RPMI7951 (cell line): Measurements from ENCODE around the gene AGAP2. TPM values are rescaled to one million over a fixed set of nuclear protein-coding genes. Genes with fewer than 3 reads are reported as not detected.
"Not testable (repeated sequence)": the region's sequence is repeated elsewhere in the genome, so short reads cannot be mapped to it uniquely, and the experiment has no call there.

Experiments
- DNase-seq: peaks from one replicate; pipeline ENCODE4 v3.0.0-alpha.2; 2012; ENCODE audit warnings: low read depth
- total RNA-seq: library from RNA; depleted of rRNA; stranded (reverse); fragments of >200 nt; shearing (Covaris generic); gene quantifications from 2 replicates; pipeline ENCODE4 v1.2.3, GENCODE V29; 2014; rRNA removed

AGAP2 gene
- total RNA-seq = 0.20 and 0.72 TPM in 2 replicates

DNA sequence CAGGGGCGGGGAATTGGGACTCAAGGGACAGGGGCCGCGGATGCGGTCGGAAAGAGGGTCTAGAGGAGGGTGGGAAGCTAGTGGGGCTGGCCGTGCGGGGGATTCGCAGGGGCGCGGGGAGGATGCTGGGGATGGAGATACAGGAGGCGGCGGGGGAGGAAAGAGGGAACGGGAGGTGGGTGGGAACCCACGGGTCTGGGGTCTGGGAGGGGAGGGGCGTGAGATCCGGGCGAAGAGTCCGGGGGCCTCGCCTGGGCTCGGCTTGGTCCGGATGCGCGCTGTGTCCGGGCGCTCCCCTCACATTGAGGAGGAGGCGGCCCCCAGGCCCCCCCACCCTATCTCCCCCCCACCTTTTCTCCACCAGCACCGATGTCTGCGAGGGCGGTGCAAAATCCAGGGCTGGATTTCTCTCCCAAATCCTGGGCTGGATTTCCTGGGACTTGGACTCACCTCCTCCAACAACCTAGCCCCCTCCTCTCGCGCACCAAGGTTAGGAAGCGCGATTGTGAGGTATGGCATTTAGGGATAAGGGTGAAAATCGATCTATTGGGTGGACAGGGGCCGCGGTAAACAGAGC is at the start of gene AGAP2:
Gene AGAP2 (minus strand): TSS at position 82 of the 577 bp plus-strand sequence. CDS start 496 bp downstream, outside the sequence.
- peak; percentile 21 for DNase-seq

DNA sequence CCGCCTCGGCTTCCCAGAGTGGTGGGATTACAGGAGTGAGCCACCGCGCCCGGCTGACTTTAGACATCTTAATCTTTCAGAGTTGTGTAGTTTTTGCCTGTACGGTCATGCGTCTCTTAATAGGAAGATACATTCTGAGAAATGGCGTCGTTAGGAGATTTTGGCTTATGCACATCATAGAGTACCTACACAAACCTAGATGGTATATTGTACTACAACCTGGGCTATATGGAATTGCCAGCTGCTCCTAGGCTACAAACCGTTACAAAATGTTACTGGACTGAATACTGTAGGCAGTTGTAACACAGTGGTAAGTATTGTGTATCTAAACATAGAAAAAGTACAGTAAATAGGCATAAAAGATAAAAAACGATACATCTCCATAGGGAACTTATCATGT is 45.3 kb upstream of the AGAP2 start:
- no peak for DNase-seq

DNA sequence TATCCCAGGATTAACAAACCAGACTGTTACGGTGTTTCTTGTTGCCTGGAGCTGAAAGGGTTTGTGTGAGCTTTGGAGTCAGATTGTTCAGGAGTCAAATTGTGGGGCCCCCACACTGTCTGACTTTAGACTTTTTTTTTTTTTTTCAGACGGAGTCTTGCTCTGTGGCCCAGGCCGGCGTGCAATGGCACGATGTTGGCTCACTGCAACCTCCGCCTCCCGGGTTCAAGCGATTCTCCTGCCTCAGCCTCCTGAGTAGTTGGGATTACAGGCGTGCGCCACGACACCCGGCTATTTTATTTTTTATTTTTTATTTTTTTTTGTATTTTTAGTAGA is 44.9 kb upstream of the AGAP2 start:
- DNase-seq = no peak

DNA sequence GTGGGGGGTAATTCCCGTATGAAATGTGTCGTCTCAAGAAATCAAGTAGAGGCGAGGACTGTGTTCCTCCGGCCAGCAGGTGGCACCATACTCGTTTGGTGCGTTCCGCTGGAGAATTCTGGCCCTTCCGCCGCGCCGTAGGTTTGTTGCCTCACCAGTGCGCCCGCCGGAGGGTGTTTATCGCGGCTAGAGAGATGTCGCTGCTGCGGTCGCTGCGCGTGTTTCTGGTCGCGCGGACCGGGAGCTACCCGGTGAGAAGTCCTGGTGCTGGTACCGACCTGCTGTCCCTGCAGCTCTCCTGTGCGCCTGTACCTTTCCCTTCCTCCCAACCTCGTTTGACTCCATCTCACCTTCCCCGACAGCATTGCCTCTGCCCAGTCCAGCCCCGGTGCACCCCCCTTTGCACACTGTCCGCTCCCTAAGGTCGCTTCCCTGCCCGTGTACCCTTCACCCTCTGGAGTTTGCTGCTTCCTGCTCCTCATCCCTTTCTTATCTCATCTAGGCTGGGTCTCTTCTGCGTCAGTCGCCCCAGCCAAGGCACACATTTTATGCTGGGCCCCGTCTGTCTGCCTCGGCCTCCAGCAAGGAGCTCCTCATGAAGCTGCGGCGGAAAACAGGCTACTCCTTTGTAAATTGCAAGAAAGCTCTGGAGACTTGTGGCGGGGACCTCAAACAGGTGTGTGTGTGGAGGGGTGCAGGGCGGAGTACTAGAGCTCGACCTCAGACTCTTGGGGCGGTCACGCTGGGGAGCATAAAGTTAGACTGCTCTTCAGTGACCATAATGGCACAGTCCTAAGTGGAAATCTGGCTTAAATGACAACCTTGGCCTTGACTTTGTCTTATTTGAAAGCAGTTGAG is 44.3 kb upstream of the AGAP2 start, which contains the start of gene TSFM:
Gene TSFM (plus strand): TSS at position 180 of the 858 bp plus-strand sequence. CDS start 15 bp downstream, at position 195.
- DNase-seq = peak; percentile 92

DNA sequence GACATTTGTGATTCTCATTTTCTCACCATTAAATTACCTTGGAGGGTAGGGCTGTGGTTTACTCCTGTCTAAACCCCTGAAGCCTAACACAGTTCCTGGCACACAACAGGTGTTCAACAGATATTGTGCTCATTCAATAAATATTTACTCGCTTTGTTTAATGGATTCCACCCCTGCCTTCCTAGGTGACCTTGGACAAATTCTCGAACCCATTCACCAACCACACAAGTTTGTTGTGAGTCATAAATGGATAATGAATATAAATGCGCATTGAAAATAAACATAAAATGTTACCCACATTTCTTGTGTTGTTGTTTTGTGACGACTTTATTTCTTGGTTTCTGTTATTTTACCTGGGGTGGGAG is 43.7 kb upstream of the AGAP2 start:
- no peak for DNase-seq

DNA sequence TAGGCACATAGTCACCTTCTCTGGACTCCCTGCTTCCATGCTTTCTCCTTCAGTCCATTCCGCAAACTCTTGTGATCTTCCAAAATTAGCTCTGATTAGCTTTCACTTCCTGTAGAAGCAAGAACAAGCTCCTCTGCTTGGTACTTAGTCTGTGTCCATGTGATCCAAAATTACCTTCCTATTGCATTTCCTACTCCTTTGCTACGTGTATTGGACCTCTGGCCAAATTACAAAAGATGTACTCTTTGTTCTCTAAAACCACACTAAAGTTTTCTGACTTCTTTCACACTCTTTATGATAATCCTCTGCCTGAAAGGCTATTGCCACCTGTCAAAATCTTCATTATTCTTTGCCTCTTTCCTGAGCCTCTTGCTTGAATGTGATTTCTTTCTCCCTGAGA is 43.3 kb upstream of the AGAP2 start:
- no peak for DNase-seq

DNA sequence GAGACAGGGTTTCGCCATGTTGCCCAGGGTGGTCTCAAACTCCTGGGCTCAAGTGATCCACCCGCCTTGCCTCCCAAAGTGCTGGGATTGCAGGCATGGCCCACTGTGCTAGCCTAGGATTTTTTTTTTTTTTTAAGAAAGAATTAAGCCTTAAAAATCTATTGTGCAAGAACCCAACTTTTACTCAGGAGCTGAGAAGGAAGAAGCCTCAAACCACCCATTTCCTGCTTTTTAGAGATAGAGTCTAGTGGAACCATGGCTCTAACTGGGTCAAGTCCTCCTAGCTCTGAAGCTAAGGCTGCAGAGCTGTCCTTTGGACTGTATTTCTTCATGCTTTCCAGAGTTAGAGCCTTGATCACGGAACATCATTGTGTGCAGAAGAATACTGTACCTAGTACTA is 42.7 kb upstream of the AGAP2 start:
- no peak for DNase-seq

DNA sequence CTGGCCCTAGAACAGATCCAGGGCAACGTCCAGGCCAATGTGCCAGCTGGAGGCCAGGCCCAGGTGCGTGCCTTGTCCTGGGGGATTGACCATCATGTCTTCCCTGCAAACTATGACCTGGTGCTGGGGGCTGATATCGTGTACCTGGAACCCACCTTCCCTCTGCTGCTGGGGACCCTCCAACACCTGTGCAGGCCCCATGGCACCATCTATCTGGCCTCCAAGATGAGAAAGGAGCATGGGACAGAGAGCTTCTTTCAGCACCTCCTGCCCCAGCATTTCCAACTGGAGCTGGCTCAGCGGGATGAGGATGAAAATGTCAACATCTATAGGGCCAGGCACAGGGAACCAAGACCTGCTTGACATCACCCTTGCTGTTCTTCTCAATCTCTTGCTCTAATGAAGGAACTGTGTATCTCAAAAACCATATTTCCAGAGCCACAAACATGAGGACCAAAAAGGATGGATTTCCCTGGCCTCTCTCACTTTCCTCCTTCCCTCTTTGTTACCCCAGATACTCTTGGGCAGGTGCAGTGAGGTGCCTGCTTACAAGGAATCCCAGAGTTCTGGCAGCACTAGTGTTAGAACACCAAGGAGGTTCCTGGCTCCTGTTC is 41.8 kb upstream of the AGAP2 start:
- no peak for DNase-seq

DNA sequence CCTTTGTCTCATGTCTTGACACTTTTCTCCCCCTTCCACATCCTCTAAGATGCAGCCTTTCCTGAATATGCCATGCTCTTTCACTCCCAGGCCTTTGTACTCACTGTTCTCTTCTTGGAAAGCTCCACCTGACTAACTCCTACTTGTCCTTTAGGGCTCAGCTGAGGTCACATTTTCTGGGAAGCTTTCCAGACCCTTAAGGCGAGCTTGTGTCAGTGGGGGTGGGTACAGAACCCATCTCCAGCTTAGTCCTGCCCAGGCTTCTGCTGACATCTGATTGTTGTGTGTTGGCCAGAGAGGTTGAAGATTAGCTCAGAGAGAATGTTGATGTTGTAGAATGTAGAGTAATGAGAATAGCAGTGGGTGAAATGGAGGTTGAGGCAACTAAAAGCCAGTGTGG is 41.2 kb upstream of the AGAP2 start:
- DNase-seq = peak; percentile 19

DNA sequence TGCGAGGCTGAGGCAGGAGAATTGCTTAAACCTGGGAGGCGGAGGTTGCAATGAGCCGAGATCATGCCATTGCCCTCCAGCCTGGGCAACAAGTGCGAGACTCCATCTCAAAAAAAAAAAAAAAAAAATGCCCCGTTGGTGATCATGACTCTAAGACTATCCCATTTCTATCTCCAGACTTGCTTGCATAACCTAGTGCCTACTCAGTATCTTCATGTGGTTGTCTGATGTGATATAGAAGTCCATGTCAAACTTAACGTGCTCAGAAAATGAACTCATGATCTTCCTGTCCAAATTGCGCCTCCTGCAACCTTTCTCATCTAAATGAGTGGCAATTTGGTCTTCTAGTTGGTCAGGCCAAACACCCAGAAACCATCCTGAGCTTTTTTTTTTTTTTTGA is 39.4 kb upstream of the AGAP2 start:
- DNase-seq = no peak

DNA sequence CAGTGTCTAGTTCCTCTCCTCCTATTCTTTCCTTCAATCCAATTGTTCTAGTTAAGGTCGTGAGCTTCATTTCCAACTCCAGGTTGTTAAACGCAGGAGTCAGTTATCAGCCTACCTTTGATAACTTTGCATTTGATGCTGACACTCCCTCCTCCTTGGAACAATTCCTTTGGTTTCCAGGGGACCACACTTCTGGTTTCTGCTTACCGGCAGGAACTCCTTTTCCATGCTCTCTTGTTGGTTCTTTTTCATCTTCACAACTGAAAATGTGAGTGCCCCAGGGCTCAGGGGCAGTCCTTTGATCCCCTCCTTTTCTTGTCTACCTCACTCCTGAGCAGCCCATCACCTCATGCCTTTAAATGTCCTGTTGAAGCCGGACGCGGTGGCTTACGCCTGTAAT is 38.8 kb upstream of the AGAP2 start:
- DNase-seq = no peak

DNA sequence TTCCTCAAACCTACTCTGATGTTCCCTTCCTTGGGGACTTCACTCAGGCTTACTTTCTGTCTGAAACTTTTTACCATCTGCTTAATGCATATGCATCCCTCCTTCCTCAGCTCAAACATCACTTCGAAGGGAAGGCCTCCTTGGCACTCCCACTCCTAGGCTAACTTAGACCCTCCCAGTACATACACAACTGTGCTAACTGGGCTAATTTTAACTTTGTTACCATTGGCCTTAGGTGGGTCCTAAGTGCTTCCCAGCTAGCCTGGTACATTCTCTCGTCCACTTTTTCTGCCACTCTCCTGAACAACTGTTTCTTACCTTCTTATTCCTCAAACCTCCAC is 37.7 kb upstream of the AGAP2 start:
- no peak for DNase-seq

DNA sequence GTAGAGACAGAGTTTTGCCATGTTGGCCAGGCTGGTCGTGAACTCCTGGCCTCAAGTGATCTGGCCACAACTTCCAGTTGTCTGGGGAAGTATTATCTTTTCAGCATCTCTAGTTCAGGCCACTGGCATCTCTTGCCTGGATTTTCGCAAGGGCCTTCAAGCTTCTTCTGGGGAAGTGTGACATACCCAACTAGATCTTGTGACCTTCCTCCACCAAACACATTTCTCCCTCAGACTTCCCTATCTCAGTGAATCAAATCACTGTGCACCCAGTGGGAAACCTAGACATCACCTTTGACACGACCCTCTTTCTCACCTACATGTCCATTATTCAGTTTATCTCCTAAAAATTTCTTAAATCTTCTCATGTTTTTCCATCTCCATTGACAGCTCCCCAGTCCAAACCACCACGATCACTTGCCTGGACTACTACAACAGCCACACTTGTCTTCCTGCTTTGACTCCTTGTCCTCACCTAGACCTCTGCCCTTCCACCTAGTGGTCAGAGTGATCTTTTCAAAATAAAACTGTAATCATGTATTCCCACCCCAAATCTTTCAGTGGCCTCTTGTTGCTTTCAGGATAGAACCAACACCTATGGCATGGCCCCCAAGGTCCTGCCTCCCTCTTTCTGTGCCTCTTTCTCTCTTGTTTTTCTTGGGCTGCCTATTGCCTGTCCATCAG is 37.2 kb upstream of the AGAP2 start:
- DNase-seq = no peak

DNA sequence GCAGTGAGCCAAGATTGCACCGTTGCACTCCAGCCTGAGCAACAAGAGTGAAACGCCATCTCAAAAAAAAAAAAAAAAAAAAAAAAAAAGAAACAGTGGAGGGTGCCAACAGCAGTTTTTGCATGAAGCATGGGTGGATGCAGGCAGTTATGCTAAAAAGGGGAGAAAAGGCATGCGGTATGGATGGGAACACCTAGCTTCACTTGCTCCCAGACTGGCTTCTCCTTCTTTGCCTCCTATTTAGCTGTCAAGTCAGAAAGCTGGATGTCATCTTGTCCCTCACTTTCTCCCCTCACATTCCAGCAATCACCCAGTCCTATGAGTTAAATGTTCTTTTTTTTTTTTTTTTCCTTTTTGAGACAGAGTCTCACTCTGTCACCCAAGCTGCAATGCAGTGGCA is 36.5 kb upstream of the AGAP2 start:
- no peak for DNase-seq

DNA sequence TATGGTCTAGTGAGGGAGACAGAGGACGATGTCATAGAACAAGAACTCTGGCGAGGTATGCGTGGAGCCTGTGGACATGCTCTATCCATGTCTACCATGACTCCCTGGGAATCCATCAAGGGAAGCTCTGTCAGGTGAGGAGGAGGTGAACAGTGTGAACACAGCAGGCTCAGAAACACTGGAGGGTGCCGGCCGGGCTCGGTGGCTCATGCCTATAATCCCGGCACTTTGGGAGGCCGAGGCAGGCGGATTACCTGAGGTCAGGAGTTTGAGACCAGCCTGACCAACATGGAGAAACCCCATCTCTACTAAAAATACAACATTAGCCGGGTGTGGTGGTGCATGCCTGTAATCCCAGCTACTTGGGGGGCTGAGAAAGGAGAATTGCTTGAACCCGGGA is 36.1 kb upstream of the AGAP2 start:
- not testable (repeated sequence) for DNase-seq

DNA sequence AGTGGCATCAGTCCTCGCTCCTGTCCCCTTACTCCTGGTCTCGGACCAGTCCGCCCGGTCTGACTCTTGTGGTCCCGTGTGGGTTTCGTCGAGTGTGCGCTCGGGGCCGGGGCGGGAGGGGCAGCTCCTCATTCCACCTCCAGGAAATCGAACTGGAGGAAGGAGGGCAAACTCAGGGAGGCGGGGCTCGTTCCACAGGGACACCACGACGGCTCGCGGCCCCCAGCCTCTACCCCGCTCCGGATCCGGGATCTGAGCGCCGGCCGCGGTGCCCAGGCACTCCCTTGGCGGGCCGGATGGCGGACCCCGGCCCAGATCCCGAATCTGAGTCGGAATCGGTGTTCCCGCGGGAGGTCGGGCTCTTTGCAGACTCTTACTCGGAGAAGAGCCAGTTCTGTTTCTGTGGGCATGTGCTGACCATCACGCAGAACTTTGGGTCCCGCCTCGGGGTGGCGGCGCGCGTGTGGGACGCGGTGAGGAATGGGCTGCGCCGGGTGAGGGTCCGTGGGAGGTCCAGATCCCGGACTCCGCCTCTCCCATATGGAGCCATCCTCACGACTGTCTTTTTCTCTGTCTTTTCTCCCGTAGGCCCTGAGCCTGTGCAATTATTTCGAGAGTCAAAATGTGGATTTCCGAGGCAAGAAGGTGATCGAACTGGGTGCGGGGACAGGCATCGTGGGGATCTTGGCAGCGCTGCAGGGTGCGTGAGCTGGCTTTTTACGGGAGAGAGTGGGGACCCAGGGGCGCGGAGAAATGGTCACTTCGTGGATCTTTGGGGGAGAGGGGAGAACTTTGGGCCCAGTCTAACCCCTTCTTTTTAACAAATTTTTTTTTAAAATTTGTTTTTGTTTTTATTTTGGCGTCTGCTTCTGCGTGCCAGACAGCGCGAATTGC is 34.1 kb upstream of the AGAP2 start, which contains the start of gene EEF1AKMT3:
Gene EEF1AKMT3 (plus strand): TSS at position 186 of the 894 bp plus-strand sequence. CDS start 111 bp downstream, at position 297.
- DNase-seq = peak; percentile 62

DNA sequence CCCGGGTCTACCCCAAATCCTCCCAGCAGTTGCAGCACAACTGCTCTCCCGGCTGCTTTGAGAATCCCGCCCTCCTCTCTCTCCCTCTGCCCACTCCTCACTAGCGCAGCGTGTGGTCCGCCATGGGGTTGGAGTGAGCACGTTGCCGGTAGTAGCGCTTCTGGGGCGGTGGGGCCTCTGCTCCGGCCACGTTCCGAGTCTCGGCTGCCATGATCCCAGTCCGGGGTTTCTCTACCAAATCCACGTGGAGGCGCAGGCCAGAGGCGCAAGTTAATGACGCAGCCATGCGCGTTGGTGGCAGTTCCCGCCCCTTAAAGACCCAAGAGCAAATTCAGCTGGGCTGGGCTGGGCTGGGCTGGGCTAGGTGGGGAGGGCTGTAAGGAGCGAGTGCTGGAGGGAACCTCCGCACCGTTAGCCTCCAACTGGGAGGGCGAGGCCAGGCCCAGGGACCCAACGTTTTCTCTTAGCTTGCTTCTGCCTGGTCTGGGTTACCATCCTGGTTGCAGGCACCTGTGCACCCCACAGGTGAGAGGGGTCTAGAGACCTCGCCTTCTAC is 33.4 kb upstream of the AGAP2 start, which contains the start of gene METTL1:
Gene METTL1 (minus strand): TSS at position 233 of the 556 bp plus-strand sequence. CDS start 22 bp downstream, at position 211.
- DNase-seq = peak; percentile 94

DNA sequence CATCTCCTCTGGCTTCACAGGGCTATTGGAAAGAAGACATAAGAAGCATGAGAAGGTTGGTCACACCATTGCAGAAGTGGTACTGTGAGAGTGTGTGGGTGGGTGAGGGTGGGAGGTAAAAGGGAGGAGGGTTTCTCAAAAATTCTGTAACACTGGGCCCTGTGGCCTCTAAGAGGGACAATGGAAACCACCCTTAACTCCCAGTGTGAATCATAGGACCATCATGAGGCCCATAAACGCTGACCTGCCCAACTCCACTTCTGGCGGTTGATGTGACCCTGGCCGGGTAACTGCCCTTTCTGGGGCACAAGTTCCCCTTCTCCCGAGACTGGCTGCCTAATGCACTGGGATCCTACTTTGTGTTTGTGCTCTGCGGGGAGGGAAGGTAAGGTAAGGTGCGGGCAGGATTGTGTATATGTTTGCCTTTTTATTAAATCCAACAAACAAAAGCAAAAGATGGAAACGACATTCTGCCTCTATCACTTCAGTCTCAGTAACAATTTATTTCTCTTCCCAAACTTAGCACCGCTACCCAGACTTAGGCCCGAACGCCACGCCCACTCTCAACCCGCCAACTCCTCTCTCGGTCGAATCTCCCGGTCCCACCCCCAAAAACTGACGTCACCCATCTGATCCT is 32.8 kb upstream of the AGAP2 start:
- DNase-seq = peak; percentile 86

DNA sequence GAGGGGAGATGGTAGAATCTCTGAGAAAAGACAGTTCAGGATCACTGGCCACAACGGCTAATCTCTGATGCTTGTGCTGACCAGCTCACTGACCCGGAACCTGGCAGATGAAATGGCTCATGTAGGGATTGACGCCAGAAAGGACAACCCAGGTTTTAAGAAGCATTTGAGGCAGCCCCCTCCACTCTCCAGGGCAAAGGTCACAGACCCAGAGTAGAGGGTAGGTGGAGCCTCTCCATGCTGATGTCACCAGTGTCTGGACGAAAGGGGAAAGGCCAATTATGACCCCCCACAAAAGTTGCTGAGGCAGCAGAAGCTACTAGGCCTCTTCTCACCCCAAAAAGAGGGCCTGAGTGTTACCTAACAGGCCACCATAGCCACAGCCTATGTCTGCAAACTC is 32.2 kb upstream of the AGAP2 start:
- DNase-seq = no peak

DNA sequence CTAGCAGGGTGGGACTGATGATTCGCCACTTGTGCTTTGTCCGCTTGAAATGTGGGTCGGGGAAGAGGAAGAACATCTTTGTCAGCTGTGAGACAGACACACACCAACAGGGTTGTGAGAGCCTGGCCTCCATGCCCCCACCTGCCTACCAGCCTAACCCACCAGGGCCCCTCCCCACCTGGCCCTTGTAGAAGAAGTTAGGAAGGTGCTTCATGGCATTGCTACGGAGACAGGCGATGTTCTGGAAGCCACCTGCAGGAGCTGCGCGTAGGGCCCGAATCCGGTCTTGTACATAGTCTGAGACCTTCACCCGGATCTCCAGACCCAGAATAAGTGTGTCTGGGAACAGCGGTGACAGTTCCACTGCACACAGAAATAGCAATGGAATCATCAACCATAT is 31.1 kb upstream of the AGAP2 start:
- DNase-seq = no peak
